HEK293 (cell line): ENCODE results near the gene ERO1B.

ENCODE experiments used
- EGR2 ChIP-seq: fragments of 450-650 bp; formaldehyde crosslinking; IDR thresholded peaks from 2 replicates; pipeline ENCODE4 v1.5.1; 2016; ENCODE audit warnings: low read depth, missing biosample characterization, missing genetic modification characterization
- GFI1B ChIP-seq: fragments of 450-650 bp; formaldehyde crosslinking; IDR thresholded peaks from 2 replicates; pipeline ENCODE4 v1.5.1; 2016; ENCODE audit warnings: missing biosample characterization, missing genetic modification characterization
- GLI2 ChIP-seq: fragments of 450-650 bp; formaldehyde crosslinking; IDR thresholded peaks from 2 replicates; pipeline ENCODE4; 2017; ENCODE audit warnings: missing biosample characterization, missing genetic modification characterization, low read depth, borderline replicate concordance
- KLF7 ChIP-seq: fragments of 450-650 bp; formaldehyde crosslinking; IDR thresholded peaks from 2 replicates; pipeline ENCODE4 v1.5.1; 2016; ENCODE audit warnings: missing biosample characterization, missing genetic modification characterization, borderline replicate concordance
- YY1 ChIP-seq: fragments of 450-650 bp; formaldehyde crosslinking; IDR thresholded peaks from 2 replicates; pipeline ENCODE4 v1.5.1; 2018; ENCODE audit warnings: missing biosample characterization, missing genetic modification characterization
- ZBTB1 ChIP-seq: fragments of 450-650 bp; formaldehyde crosslinking; IDR thresholded peaks from 2 replicates; pipeline ENCODE4 v1.5.1; 2016; ENCODE audit warnings: missing biosample characterization, missing genetic modification characterization
- ZBTB11 ChIP-seq: fragments of 450-650 bp; formaldehyde crosslinking; conservative IDR thresholded peaks from 2 replicates; pipeline ENCODE4 v1.5.1; 2016; ENCODE audit warnings: low read depth, missing biosample characterization, missing genetic modification characterization
- ZBTB7A ChIP-seq: fragments of 450-650 bp; formaldehyde crosslinking; IDR thresholded peaks from 2 replicates; pipeline ENCODE4 v1.5.1; 2016; ENCODE audit warnings: low read depth, missing biosample characterization, missing genetic modification characterization
- ZNF114 ChIP-seq: fragments of 450-650 bp; formaldehyde crosslinking; IDR thresholded peaks from 2 replicates; pipeline ENCODE4 v1.5.0; 2017; ENCODE audit warnings: missing biosample characterization, missing genetic modification characterization
- ZNF121 ChIP-seq: fragments of 450-650 bp; formaldehyde crosslinking; IDR thresholded peaks from 2 replicates; pipeline ENCODE4 v1.5.1; 2016; ENCODE audit warnings: missing biosample characterization, missing genetic modification characterization
- ZNF155 ChIP-seq: fragments of 450-650 bp; formaldehyde crosslinking; IDR thresholded peaks from 2 replicates; pipeline ENCODE4 v1.5.1; 2016; ENCODE audit warnings: missing biosample characterization, missing genetic modification characterization
- ZNF19 ChIP-seq: fragments of 450-650 bp; formaldehyde crosslinking; IDR thresholded peaks from 2 replicates; pipeline ENCODE4; 2016; ENCODE audit warnings: missing biosample characterization, missing genetic modification characterization, low read depth
- ZNF221 ChIP-seq: fragments of 450-650 bp; formaldehyde crosslinking; IDR thresholded peaks from 2 replicates; pipeline ENCODE4 v1.5.1; 2017; ENCODE audit warnings: missing biosample characterization, missing genetic modification characterization, borderline replicate concordance
- ZNF24 ChIP-seq: fragments of 450-650 bp; formaldehyde crosslinking; IDR thresholded peaks from 2 replicates; pipeline ENCODE4 v1.5.1; 2016; ENCODE audit warnings: missing biosample characterization, missing genetic modification characterization
- ZNF266 ChIP-seq: fragments of 450-650 bp; formaldehyde crosslinking; IDR thresholded peaks from 2 replicates; pipeline ENCODE4 v1.5.1; 2016; ENCODE audit warnings: missing biosample characterization, missing genetic modification characterization, low read depth
- ZNF37A ChIP-seq: fragments of 450-650 bp; IDR thresholded peaks from 2 replicates; pipeline ENCODE4 v1.5.1; 2018; ENCODE audit warnings: missing biosample characterization, missing genetic modification characterization
- ZNF426 ChIP-seq: fragments of 450-650 bp; formaldehyde crosslinking; IDR thresholded peaks from 2 replicates; pipeline ENCODE4 v1.5.1; 2017; ENCODE audit warnings: missing biosample characterization, missing genetic modification characterization, mild to moderate bottlenecking, inconsistent platforms, moderate library complexity
- ZNF433 ChIP-seq: fragments of 450-650 bp; formaldehyde crosslinking; IDR thresholded peaks from 2 replicates; pipeline ENCODE4 v1.5.1; 2016; ENCODE audit warnings: missing biosample characterization, missing genetic modification characterization, low read depth
- ZNF530 ChIP-seq: fragments of 450-650 bp; formaldehyde crosslinking; IDR thresholded peaks from 2 replicates; pipeline ENCODE4 v1.5.1; 2016; ENCODE audit warnings: low read depth, missing biosample characterization, missing genetic modification characterization
- ZNF558 ChIP-seq: fragments of 450-650 bp; formaldehyde crosslinking; IDR thresholded peaks from 2 replicates; pipeline ENCODE4 v1.5.1; 2016; ENCODE audit warnings: missing biosample characterization, missing genetic modification characterization
- ZNF610 ChIP-seq: fragments of 450-650 bp; formaldehyde crosslinking; IDR thresholded peaks from 2 replicates; pipeline ENCODE4 v1.5.1; 2016; ENCODE audit warnings: missing biosample characterization, missing genetic modification characterization, borderline replicate concordance
- ZNF785 ChIP-seq: fragments of 450-650 bp; formaldehyde crosslinking; IDR thresholded peaks from 2 replicates; pipeline ENCODE4 v1.5.1; 2016; ENCODE audit warnings: missing biosample characterization, missing genetic modification characterization
- TF ChIP-seq, protein P1 (sequence below): fragments of 450-650 bp; formaldehyde crosslinking; conservative IDR thresholded peaks from 2 replicates; pipeline ENCODE4 v1.5.1; 2016; ENCODE audit warnings: low read depth, missing biosample characterization, missing genetic modification characterization
- TF ChIP-seq, protein P2 (sequence below): fragments of 450-650 bp; formaldehyde crosslinking; IDR thresholded peaks from 2 replicates; pipeline ENCODE4 v1.5.1; 2017; ENCODE audit warnings: missing biosample characterization, missing genetic modification characterization
- TF ChIP-seq, protein P3 (sequence below): fragments of 450-650 bp; formaldehyde crosslinking; IDR thresholded peaks from 2 replicates; pipeline ENCODE4 v1.5.1; 2016; ENCODE audit warnings: missing biosample characterization, missing genetic modification characterization
- TF ChIP-seq, protein P4 (sequence below): fragments of 450-650 bp; formaldehyde crosslinking; IDR thresholded peaks from 2 replicates; pipeline ENCODE4 v1.5.1; 2016; ENCODE audit warnings: missing biosample characterization, missing genetic modification characterization

The ERO1B gene

DNA sequence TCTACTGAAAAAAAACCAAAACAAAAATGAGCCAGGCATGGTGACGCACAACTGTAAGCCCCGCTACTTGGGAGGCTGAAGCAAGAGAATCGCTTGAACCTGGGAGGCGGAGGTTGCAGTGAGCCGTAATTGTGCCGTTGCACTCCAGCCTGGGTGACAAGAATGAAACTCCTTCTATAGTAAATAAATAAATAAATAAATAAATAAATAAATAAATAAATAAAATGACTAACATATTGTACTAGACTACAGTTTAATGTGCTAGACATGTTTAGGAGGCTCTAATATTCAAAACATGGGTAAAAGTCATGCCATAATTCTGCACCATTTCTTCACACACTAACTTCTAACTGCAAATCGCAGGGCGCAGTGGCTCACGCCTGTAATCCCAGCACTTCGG, 33.3 kb upstream of the ERO1B start (continued):
- TF ChIP-seq ZNF433: peak; percentile 94
- no peak for TF ChIP-seq ZNF37A (tag by site-specific recombination)
- no peak for TF ChIP-seq ZNF114 (tag by site-specific recombination)
- TF ChIP-seq ZNF530 (tag by site-specific recombination): peak; percentile 76; the same call in 1 of the 2 replicates
- peak; percentile 97 for TF ChIP-seq ZNF266 (tag by site-specific recombination)
- TF ChIP-seq, protein P1, sequence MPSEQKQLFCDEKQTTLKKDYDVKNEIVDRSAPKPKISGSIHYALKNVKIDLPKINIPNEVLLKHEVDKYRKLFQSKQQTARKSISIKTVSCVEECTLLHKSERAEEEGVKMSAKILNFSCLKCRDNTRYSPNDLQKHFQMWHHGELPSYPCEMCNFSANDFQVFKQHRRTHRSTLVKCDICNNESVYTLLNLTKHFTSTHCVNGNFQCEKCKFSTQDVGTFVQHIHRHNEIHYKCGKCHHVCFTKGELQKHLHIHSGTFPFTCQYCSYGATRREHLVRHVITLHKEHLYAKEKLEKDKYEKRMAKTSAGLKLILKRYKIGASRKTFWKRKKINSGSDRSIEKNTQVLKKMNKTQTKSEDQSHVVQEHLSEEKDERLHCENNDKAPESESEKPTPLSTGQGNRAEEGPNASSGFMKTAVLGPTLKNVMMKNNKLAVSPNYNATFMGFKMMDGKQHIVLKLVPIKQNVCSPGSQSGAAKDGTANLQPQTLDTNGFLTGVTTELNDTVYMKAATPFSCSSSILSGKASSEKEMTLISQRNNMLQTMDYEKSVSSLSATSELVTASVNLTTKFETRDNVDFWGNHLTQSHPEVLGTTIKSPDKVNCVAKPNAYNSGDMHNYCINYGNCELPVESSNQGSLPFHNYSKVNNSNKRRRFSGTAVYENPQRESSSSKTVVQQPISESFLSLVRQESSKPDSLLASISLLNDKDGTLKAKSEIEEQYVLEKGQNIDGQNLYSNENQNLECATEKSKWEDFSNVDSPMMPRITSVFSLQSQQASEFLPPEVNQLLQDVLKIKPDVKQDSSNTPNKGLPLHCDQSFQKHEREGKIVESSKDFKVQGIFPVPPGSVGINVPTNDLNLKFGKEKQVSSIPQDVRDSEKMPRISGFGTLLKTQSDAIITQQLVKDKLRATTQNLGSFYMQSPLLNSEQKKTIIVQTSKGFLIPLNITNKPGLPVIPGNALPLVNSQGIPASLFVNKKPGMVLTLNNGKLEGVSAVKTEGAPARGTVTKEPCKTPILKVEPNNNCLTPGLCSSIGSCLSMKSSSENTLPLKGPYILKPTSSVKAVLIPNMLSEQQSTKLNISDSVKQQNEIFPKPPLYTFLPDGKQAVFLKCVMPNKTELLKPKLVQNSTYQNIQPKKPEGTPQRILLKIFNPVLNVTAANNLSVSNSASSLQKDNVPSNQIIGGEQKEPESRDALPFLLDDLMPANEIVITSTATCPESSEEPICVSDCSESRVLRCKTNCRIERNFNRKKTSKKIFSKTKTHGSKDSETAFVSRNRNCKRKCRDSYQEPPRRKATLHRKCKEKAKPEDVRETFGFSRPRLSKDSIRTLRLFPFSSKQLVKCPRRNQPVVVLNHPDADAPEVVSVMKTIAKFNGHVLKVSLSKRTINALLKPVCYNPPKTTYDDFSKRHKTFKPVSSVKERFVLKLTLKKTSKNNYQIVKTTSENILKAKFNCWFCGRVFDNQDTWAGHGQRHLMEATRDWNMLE (tag by site-specific recombination): peak; percentile 96
- TF ChIP-seq ZNF19: peak; percentile 87
- TF ChIP-seq, protein P2, sequence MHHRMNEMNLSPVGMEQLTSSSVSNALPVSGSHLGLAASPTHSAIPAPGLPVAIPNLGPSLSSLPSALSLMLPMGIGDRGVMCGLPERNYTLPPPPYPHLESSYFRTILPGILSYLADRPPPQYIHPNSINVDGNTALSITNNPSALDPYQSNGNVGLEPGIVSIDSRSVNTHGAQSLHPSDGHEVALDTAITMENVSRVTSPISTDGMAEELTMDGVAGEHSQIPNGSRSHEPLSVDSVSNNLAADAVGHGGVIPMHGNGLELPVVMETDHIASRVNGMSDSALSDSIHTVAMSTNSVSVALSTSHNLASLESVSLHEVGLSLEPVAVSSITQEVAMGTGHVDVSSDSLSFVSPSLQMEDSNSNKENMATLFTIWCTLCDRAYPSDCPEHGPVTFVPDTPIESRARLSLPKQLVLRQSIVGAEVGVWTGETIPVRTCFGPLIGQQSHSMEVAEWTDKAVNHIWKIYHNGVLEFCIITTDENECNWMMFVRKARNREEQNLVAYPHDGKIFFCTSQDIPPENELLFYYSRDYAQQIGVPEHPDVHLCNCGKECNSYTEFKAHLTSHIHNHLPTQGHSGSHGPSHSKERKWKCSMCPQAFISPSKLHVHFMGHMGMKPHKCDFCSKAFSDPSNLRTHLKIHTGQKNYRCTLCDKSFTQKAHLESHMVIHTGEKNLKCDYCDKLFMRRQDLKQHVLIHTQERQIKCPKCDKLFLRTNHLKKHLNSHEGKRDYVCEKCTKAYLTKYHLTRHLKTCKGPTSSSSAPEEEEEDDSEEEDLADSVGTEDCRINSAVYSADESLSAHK: no peak
- peak; percentile 50; the same call in 1 of the 2 replicates for TF ChIP-seq ZNF24 (tag by site-specific recombination)
- TF ChIP-seq GFI1B (tag by site-specific recombination): peak; percentile 57; the same call in 1 of the 2 replicates
- TF ChIP-seq ZNF785 (tag by site-specific recombination): no peak
- TF ChIP-seq GLI2 (tag by site-specific recombination): peak; percentile 71; the same call in 1 of the 2 replicates
- TF ChIP-seq ZBTB1 (tag by site-specific recombination): peak; percentile 60; the same call in 1 of the 2 replicates
- TF ChIP-seq, protein P3, sequence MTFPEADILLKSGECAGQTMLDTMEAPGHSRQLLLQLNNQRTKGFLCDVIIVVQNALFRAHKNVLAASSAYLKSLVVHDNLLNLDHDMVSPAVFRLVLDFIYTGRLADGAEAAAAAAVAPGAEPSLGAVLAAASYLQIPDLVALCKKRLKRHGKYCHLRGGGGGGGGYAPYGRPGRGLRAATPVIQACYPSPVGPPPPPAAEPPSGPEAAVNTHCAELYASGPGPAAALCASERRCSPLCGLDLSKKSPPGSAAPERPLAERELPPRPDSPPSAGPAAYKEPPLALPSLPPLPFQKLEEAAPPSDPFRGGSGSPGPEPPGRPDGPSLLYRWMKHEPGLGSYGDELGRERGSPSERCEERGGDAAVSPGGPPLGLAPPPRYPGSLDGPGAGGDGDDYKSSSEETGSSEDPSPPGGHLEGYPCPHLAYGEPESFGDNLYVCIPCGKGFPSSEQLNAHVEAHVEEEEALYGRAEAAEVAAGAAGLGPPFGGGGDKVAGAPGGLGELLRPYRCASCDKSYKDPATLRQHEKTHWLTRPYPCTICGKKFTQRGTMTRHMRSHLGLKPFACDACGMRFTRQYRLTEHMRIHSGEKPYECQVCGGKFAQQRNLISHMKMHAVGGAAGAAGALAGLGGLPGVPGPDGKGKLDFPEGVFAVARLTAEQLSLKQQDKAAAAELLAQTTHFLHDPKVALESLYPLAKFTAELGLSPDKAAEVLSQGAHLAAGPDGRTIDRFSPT (tag by site-specific recombination): no peak
- TF ChIP-seq, protein P4, sequence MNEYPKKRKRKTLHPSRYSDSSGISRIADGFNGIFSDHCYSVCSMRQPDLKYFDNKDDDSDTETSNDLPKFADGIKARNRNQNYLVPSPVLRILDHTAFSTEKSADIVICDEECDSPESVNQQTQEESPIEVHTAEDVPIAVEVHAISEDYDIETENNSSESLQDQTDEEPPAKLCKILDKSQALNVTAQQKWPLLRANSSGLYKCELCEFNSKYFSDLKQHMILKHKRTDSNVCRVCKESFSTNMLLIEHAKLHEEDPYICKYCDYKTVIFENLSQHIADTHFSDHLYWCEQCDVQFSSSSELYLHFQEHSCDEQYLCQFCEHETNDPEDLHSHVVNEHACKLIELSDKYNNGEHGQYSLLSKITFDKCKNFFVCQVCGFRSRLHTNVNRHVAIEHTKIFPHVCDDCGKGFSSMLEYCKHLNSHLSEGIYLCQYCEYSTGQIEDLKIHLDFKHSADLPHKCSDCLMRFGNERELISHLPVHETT: peak; percentile 46; the same call in 1 of the 2 replicates
- 0 out of 2 replicates have a peak, but pooled peaks have one; percentile 45 for TF ChIP-seq ZNF121 (tag by site-specific recombination)
- TF ChIP-seq ZNF155 (tag by site-specific recombination): 0 out of 2 replicates have a peak, but pooled peaks have one; percentile 58
- no peak for TF ChIP-seq ZBTB7A (tag by site-specific recombination)
- no peak for TF ChIP-seq YY1 (tag by site-specific recombination)
- peak; percentile 67; the same call in 1 of the 2 replicates for TF ChIP-seq KLF7 (tag by site-specific recombination)
- peak; percentile 89 for TF ChIP-seq ZNF558 (tag by site-specific recombination)
- TF ChIP-seq ZBTB11 (tag by site-specific recombination): peak; percentile 87
- TF ChIP-seq ZNF610 (tag by site-specific recombination): 0 out of 2 replicates have a peak, but pooled peaks have one; percentile 34
- TF ChIP-seq ZNF221: peak; percentile 35; the same call in 1 of the 2 replicates
- peak; percentile 98 for TF ChIP-seq ZNF426 (tag by site-specific recombination)
- no peak for TF ChIP-seq EGR2
